Measurements from ENCODE around the gene SAP30L. TPM values are rescaled to one million over a fixed set of nuclear protein-coding genes. Genes with fewer than 3 reads are reported as not detected.

The SAP30L gene
- total and polyA plus RNA-seq, 12 donors = 14.4 to 38.3 (median 33.8) TPM

GRCh38 chr5:154475591-154476353, 30.0 kb downstream of the SAP30L start:
- 8 to 15% methylated on average over 46 of the region's 46 CpGs for WGBS, 2 donors
- Histone ChIP-seq H3K9me3 (no peaks in the 10 kb centered on the region), H3K36me3 (no peaks in the 10 kb centered on the region), H3K4me1 (peaks cover 18 to 86% (median 63%) of the 10 kb centered on the region in 9 donors), H3K27ac (peak overlapping the region in 6 of 10 donors; percentile 37 to 85 (median 64)), H3K27me3 (peaks cover 29 to 100% (median 98%) of the 10 kb centered on the region in 7 donors), H3K4me3 (peak overlapping the region; percentile 4 to 65 (median 59))
- ATAC-seq = no peak
- intact Hi-C loops (cut with DNase I) = loop anchor here in 1 of 10 donors (10.0 kb wide), 1 partner anchor 379 kb away; the partner anchor contains the start of genes CNOT8 and FAXDC2
- no peak for DNase-seq
- TF ChIP-seq, protein P1, sequence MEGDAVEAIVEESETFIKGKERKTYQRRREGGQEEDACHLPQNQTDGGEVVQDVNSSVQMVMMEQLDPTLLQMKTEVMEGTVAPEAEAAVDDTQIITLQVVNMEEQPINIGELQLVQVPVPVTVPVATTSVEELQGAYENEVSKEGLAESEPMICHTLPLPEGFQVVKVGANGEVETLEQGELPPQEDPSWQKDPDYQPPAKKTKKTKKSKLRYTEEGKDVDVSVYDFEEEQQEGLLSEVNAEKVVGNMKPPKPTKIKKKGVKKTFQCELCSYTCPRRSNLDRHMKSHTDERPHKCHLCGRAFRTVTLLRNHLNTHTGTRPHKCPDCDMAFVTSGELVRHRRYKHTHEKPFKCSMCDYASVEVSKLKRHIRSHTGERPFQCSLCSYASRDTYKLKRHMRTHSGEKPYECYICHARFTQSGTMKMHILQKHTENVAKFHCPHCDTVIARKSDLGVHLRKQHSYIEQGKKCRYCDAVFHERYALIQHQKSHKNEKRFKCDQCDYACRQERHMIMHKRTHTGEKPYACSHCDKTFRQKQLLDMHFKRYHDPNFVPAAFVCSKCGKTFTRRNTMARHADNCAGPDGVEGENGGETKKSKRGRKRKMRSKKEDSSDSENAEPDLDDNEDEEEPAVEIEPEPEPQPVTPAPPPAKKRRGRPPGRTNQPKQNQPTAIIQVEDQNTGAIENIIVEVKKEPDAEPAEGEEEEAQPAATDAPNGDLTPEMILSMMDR (IDR thresholded peaks at IDR 0.05) = no peak

GRCh38 chr5:154476354-154477205, 30.8 kb downstream of the SAP30L start:
- peak overlapping the region; percentile 46 to 65 (median 59) for H3K4me3 ChIP-seq
- WGBS, 2 donors = 3 to 4% methylated on average over 38 of the region's 38 CpGs
- no peaks in the 10 kb centered on the region for H3K36me3 ChIP-seq
- H3K27me3 ChIP-seq = peaks cover 36 to 100% (median 98%) of the 10 kb centered on the region in 7 donors
- ATAC-seq (no peak), DNase-seq (no peak)
- no peaks in the 10 kb centered on the region for H3K9me3 ChIP-seq
- TF ChIP-seq, protein P1 (IDR thresholded peaks at IDR 0.05) = no peak
- peak overlapping the region in 7 of 10 donors; percentile 71 to 86 (median 79) for H3K27ac ChIP-seq
- intact Hi-C loops (cut with DNase I) = loop anchor here in 1 of 10 donors (10.0 kb wide), 1 partner anchor 378 kb away; the partner anchor contains the start of genes CNOT8 and FAXDC2
- peaks cover 18 to 79% (median 62%) of the 10 kb centered on the region in 9 donors for H3K4me1 ChIP-seq

- H3K27ac ChIP-seq = peak overlapping the region; percentile 13 to 86 (median 76)
- intact Hi-C loops (cut with DNase I) = loop anchor here in 1 of 10 donors (10.0 kb wide), 1 partner anchor 377 kb away; the partner anchor contains the start of genes CNOT8 and FAXDC2
- peaks cover 36 to 100% (median 100%) of the 10 kb centered on the region in 7 donors for H3K27me3 ChIP-seq
Observed at GRCh38 chr5:154477382-154478223, 31.8 kb downstream of the SAP30L start.

More at GRCh38 chr5:154477382-154478223, 31.8 kb downstream of the SAP30L start:
- H3K4me1 ChIP-seq = peaks cover 18 to 70% (median 61%) of the 10 kb centered on the region in 9 donors
- peak; percentile 14 to 71 (median 44) for ATAC-seq
- TF ChIP-seq, protein P1 (IDR thresholded peaks at IDR 0.05) = no peak
- 0 to 1% methylated on average over 68 of the region's 68 CpGs for WGBS, 2 donors
- H3K36me3 ChIP-seq = no peaks in the 10 kb centered on the region
- H3K9me3 ChIP-seq = no peaks in the 10 kb centered on the region
- H3K4me3 ChIP-seq = peak overlapping the region; percentile 46 to 65 (median 59)
- peak in 1 of 2 donors; percentile 32 for DNase-seq
